ENCODE measurements around the gene PALM. TPM values are rescaled to one million over a fixed set of nuclear protein-coding genes. Genes with fewer than 3 reads are reported as not detected.

Gene PALM
- total RNA-seq, 1 experiment from 2014 or later, result 10.8 TPM

DNA sequence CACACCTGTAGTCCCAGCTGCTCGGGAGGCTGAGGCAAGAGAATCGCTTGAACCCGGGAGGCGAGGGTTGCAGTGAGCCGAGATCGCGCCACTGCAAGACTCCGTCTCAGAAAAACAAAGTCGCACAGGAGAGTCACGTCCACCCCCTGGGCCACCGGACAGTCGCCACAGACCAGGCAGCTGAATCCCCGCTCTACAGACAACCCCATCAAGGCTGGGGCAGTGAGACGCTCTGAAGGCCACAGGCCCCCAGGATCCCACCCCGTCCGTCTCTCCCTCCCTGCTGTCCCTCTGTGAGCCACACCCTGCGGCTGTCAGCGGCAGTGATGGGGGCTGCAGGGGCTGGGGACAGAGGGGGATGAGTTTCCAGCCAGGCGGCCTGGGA, 73.1 kb downstream of the PALM start:
- Histone ChIP-seq H3K4me2 (ENCODE audit: low read length) (peak overlapping the region; percentile 93), H3K36me3 (ENCODE audit: low read depth, low read length) (no peaks in the 10 kb centered on the region), H3K9ac (ENCODE audit: low read length) (peak overlapping the region; percentile 77), H4K20me1 (ENCODE audit: low read length) (no peaks in the 10 kb centered on the region), H3K27ac (ENCODE audit: low read length) (peak overlapping the region; percentile 86), H3K9me2 (replicated peaks; ENCODE audit: low read length) (no peaks in the 10 kb centered on the region), H3K4me1 (ENCODE audit: insufficient read depth, low read length) (peaks cover 12% of the 10 kb centered on the region; the same call in 1 of the 2 replicates), H3F3A (ENCODE audit: low read length, unreplicated experiment) (no peaks in the 10 kb centered on the region), H3K9me3 (ENCODE audit: low read length) (no peaks in the 10 kb centered on the region), H3K27me3 (ENCODE audit: low read length) (no peaks in the 10 kb centered on the region), H2AFZ (ENCODE audit: low read length) (peak overlapping the region; percentile 67), H3K79me2 (ENCODE audit: low read length) (peaks cover 52% of the 10 kb centered on the region), H3K4me3 (ENCODE audit: low read length) (peak overlapping the region; percentile 75)
- no peak for DNase-seq
- ChIA-PET POLR2A (ENCODE audit: unreplicated experiment) (no interaction called here), CTCF (no interaction called here)
- ATAC-seq, result no peak
- TF ChIP-seq EZH2phosphoT487 (IDR thresholded peaks at IDR 0.05; ENCODE audit: borderline replicate concordance, low read length), result no peak
- no peak for TF ChIP-seq EZH2 (IDR thresholded peaks at IDR 0.05; ENCODE audit: low read length, unreplicated experiment)
- TF ChIP-seq, protein P1, sequence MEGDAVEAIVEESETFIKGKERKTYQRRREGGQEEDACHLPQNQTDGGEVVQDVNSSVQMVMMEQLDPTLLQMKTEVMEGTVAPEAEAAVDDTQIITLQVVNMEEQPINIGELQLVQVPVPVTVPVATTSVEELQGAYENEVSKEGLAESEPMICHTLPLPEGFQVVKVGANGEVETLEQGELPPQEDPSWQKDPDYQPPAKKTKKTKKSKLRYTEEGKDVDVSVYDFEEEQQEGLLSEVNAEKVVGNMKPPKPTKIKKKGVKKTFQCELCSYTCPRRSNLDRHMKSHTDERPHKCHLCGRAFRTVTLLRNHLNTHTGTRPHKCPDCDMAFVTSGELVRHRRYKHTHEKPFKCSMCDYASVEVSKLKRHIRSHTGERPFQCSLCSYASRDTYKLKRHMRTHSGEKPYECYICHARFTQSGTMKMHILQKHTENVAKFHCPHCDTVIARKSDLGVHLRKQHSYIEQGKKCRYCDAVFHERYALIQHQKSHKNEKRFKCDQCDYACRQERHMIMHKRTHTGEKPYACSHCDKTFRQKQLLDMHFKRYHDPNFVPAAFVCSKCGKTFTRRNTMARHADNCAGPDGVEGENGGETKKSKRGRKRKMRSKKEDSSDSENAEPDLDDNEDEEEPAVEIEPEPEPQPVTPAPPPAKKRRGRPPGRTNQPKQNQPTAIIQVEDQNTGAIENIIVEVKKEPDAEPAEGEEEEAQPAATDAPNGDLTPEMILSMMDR (conservative IDR thresholded peaks at IDR 0.05; ENCODE audit: low read depth, low read length), result no peak
- intact Hi-C loops (cut with micrococcal nuclease), result loop anchor here (2.0 kb wide), 1 partner anchor 15 kb away; the partner anchor contains the start of gene PTBP1
- BruUV-seq (replicated peaks), result no TSS peak

DNA sequence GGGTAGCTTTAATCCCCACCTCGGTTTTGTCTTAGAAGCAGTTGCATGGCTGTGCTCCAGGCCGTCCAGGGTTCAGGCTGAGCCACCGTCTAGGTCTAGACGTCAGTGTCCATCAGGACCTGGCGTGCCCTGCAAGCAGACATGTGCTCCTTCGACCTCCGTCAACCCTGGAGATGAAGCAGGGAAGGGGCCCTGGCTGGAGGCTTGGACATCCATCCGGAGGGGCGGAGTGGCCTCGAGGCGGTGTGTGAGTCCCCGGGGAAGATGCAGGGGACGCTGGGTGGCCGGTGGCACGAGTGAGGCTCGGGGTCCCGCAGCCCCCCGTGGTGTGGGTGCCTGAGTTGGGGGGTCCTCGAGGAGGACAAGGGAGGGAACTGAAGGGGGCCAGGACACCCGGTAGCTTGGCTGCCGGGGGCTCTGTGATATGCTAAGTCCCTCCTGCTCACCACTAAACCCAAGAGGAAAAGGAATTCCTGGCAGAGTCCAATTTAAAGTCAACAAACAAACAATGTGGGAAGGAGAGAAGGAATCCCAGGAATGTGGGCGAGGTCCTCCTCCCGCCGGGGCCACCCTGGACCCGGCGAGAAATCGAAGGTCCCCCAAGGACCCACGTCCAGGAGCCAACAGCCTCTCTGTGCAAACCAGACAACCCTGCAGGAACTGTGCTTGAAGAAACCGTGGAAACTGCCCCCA, 73.6 kb downstream of the PALM start:
- Histone ChIP-seq H3K4me1 (ENCODE audit: insufficient read depth, low read length) (peaks cover 12% of the 10 kb centered on the region; the same call in 1 of the 2 replicates), H3K27me3 (ENCODE audit: low read length) (no peaks in the 10 kb centered on the region), H3K27ac (ENCODE audit: low read length) (peak overlapping the region; percentile 86), H3K9me3 (ENCODE audit: low read length) (no peaks in the 10 kb centered on the region), H4K20me1 (ENCODE audit: low read length) (no peaks in the 10 kb centered on the region), H3K9me2 (replicated peaks; ENCODE audit: low read length) (no peaks in the 10 kb centered on the region), H3K79me2 (ENCODE audit: low read length) (peaks cover 52% of the 10 kb centered on the region), H3F3A (ENCODE audit: low read length, unreplicated experiment) (no peaks in the 10 kb centered on the region), H3K9ac (ENCODE audit: low read length) (peak overlapping the region; percentile 77), H3K36me3 (ENCODE audit: low read depth, low read length) (no peaks in the 10 kb centered on the region), H2AFZ (ENCODE audit: low read length) (peak overlapping the region; percentile 67), H3K4me2 (ENCODE audit: low read length) (peak overlapping the region; percentile 93), H3K4me3 (ENCODE audit: low read length) (peak overlapping the region; percentile 75)
- DNase-seq (peak; percentile 86), ATAC-seq (peak; percentile 80)
- intact Hi-C loops (cut with micrococcal nuclease), result loop anchor here (2.0 kb wide), 1 partner anchor 14 kb away; the partner anchor contains the start of gene PTBP1
- CTCF ChIA-PET, result no interaction called here
- POLR2A ChIA-PET (ENCODE audit: unreplicated experiment), result no interaction called here
- TSS peak; percentile 83 for BruUV-seq (replicated peaks)
- TF ChIP-seq EZH2phosphoT487 (IDR thresholded peaks at IDR 0.05; ENCODE audit: borderline replicate concordance, low read length) (no peak), EZH2 (IDR thresholded peaks at IDR 0.05; ENCODE audit: low read length, unreplicated experiment) (no peak)
- TF ChIP-seq, protein P1 (conservative IDR thresholded peaks at IDR 0.05; ENCODE audit: low read depth, low read length), result no peak

Data from PC-3 (cell line).